Adrenal gland (tissue), 12 donors: ENCODE data around the gene TPSG1. TPM values are rescaled to one million over a fixed set of nuclear protein-coding genes. Genes with fewer than 3 reads are reported as not detected.
"Not testable (repeated sequence)": the region's sequence is repeated elsewhere in the genome, so short reads cannot be mapped to it uniquely, and the experiment has no call there.

Experiments
- DNase-seq, 7 donors: peaks; one replicate each; pipeline ENCODE4 v3.0.0-alpha.2; 2019 to 2020
- H3K27ac ChIP-seq, 5 donors: fragments of 200-600 bp; sonication (generic) in 4 of 5; 1 replicate in 3 of 5; 2 replicates in 2 of 5; pipeline versions ENCODE4 v1.5.1 to v1.8.0; 2016 to 2020; ENCODE audit warnings: mild to moderate bottlenecking in 1 of 5
- H3K27me3 ChIP-seq: fragments of 200-600 bp; 2 replicates; pipeline ENCODE4 v1.8.0; 2021
- H3K36me3 ChIP-seq, 2 donors: fragments of 200-600 bp; replicated peaks in 1 of 2; 1 replicate in 1 of 2; 2 replicates in 1 of 2; pipeline versions ENCODE4 v1.5.1 to v1.8.0; 2018 to 2022
- H3K4me1 ChIP-seq, 2 donors: fragments of 200-600 bp; replicated peaks in 1 of 2; 1 replicate in 1 of 2; 2 replicates in 1 of 2; pipeline versions ENCODE4 v1.5.1 to v1.8.0; 2018 to 2021
- H3K4me3 ChIP-seq, 4 donors: fragments of 200-600 bp; sonication (generic) in 3 of 4; one replicate each; pipeline ENCODE4 v1.5.1; 2016 to 2018
- H3K9me3 ChIP-seq, 3 donors: fragments of 200-600 bp; sonication (generic) in 1 of 3; replicated peaks in 1 of 3; 1 replicate in 2 of 3; 2 replicates in 1 of 3; pipeline versions ENCODE4 v1.5.1 to v1.8.0; 2016 to 2021
- CTCF ChIP-seq, 6 experiments: fragments of 450-650 bp in 4 of 6; fragments of 200-600 bp in 2 of 6; sonication (generic) in 1 of 6; IDR thresholded peaks; 1 replicate in 5 of 6; 2 replicates in 1 of 6; pipeline versions ENCODE4 v1.5.1 to v1.8.0; 2016 to 2021; ENCODE audit warnings: antibody characterized with exemption in 6 of 6, mild to moderate bottlenecking in 2 of 6, moderate library complexity in 1 of 6
- POLR2A ChIP-seq, 2 donors: fragments of 450-650 bp; IDR thresholded peaks; one replicate each; pipeline ENCODE4 v1.6.1; 2017; ENCODE audit warnings: antibody characterized with exemption in 2 of 2, mild to moderate bottlenecking in 2 of 2, moderate library complexity in 1 of 2
- WGBS, 4 donors: extraction: QIAGEN DNeasy Blood & Tissue Kit in 2 of 4; methylation state at CpG; one replicate each; pipeline versions ENCODE4 v1.1.5 to v1.1.7; 2013 to 2017; 5-methylcytosine and 5-hydroxymethylcytosine counted together
- intact Hi-C, 2 donors: fragments of 100-400 bp; cut with DNase I; formaldehyde crosslinking; loops; one replicate each; pipeline versions ENCODE4 v1.14.1 to v1.15.0; 2022 to 2023
- polyA plus RNA-seq, 3 donors: library from polyadenylated mRNA; stranded (reverse); fragments of 200-250 nt in 2 of 3; fragments of 350-450 nt in 1 of 3; fragmentation: Illumina TruSeq in 1 of 3; extraction: RNeasy Lipid Tissue Mini Kit (QIAGEN cat#74804) in 1 of 3; gene quantifications; one replicate each; pipeline ENCODE4 v1.2.3, GENCODE V29; 2013 to 2014
- total RNA-seq, 9 donors: library from RNA; depleted of rRNA in 4 of 9; stranded (reverse); fragments of >200 nt in 4 of 9; fragments of 120-200 nt in 1 of 9; fragmentation: NEBNext Ultra II Directional in 1 of 9; extraction: Animal tissue kit (Norgen Biotek cat#: 25700) in 1 of 9; gene quantifications; one replicate each; pipeline versions ENCODE4 v1.1.0 to v1.2.4, GENCODE V29; 2013 to 2023
- donor health status: healthy with polysubstance abuse.
- donor health status: Bipolar disorder and iron deficiency.
- donor health status: DM: yes; HTN: yes; CAD: no.
- donor health status: DM: no; HTN: no; CAD: no.
- donor health status: DM: no; HTN: no; CAD: no.
- donor health status: DM: yes; HTN: yes; CAD: no.

The TPSG1 gene
- total and polyA plus RNA-seq, 12 donors: 0.18 to 5.5 (median 0.34) TPM; not detected in 7

- TF ChIP-seq POLR2A (IDR thresholded peaks at IDR 0.05): no peak
- no peak for TF ChIP-seq CTCF (IDR thresholded peaks at IDR 0.05)
- Histone ChIP-seq H3K4me3 (no peak overlapping the region), H3K9me3 (no peaks in the 10 kb centered on the region), H3K27me3 (no peaks in the 10 kb centered on the region), H3K36me3 (no peaks in the 10 kb centered on the region), H3K27ac (peak overlapping the region in 2 of 5 donors; percentile 34 to 36), H3K4me1 (peaks cover 0 to 12% of the 10 kb centered on the region in 2 donors)
- DNase-seq: peak in 1 of 7 donors; percentile 39
- intact Hi-C loops: no loop called here
- WGBS, 4 donors: 69 to 83% (median 78%) methylated on average over 7 to 9 of the region's 9 CpGs
Measured at GRCh38 chr16:1192384-1193073, 32.5 kb downstream of the TPSG1 start.

- H3K36me3 ChIP-seq, H3K9me3 ChIP-seq, intact Hi-C loops, DNase-seq, H3K27ac ChIP-seq, H3K4me3 ChIP-seq, H3K27me3 ChIP-seq: not testable (repeated sequence)
- peaks cover 0 to 12% of the 10 kb centered on the region in 2 donors for H3K4me1 ChIP-seq
- WGBS, 4 donors: 84 to 100% (median 90%) methylated on average over 2 to 11 of the region's 11 CpGs; no CpG with 5 or more reads in 1 of the 4 donors
Measured at GRCh38 chr16:1190789-1191188, 34.3 kb downstream of the TPSG1 start.

GRCh38 chr16:1189455-1189854, 35.6 kb downstream of the TPSG1 start:
- no peak overlapping the region for H3K4me3 ChIP-seq
- no peak for TF ChIP-seq POLR2A (IDR thresholded peaks at IDR 0.05)
- no peak for TF ChIP-seq CTCF (IDR thresholded peaks at IDR 0.05)
- no peaks in the 10 kb centered on the region for H3K9me3 ChIP-seq
- 75 to 82% (median 80%) methylated on average over 7 of the region's 7 CpGs for WGBS, 4 donors
- no peak overlapping the region for H3K27ac ChIP-seq
- peaks cover 0 to 8% of the 10 kb centered on the region in 2 donors for H3K4me1 ChIP-seq
- H3K27me3 ChIP-seq: no peaks in the 10 kb centered on the region
- no peaks in the 10 kb centered on the region for H3K36me3 ChIP-seq
- DNase-seq: no peak
- intact Hi-C loops: no loop called here

- peak in 6 of 7 donors; percentile 50 to 66 (median 59) for DNase-seq
- WGBS, 4 donors: 53 to 80% (median 60%) methylated on average over 17 to 32 of the region's 32 CpGs
- TF ChIP-seq POLR2A (IDR thresholded peaks at IDR 0.05) (no peak), CTCF (IDR thresholded peaks at IDR 0.05) (no peak)
- H3K4me1 ChIP-seq: peaks cover 0 to 3% of the 10 kb centered on the region in 2 donors
- no peak overlapping the region for H3K27ac ChIP-seq
- no peak overlapping the region for H3K4me3 ChIP-seq
- no peaks in the 10 kb centered on the region for H3K9me3 ChIP-seq
- H3K27me3 ChIP-seq: no peaks in the 10 kb centered on the region
- no peaks in the 10 kb centered on the region for H3K36me3 ChIP-seq
- intact Hi-C loops: no loop called here
Measured at GRCh38 chr16:1188432-1189189, 36.5 kb downstream of the TPSG1 start.

- H3K36me3 ChIP-seq, H3K4me3 ChIP-seq, H3K27me3 ChIP-seq, H3K9me3 ChIP-seq, H3K27ac ChIP-seq, intact Hi-C loops, DNase-seq: not testable (repeated sequence)
- peaks cover 12 to 24% of the 10 kb centered on the region in 2 donors for H3K4me1 ChIP-seq
- WGBS, 4 donors: 88 to 94% (median 90%) methylated on average over 22 to 84 of the region's 86 CpGs
Measured at GRCh38 chr16:1185460-1186207, 39.4 kb downstream of the TPSG1 start.
